SK-N-MC (cell line): ENCODE measurements around the gene FAM210B.

Experiments
- DNase-seq: peaks from one replicate; pipeline ENCODE4 v3.0.0-alpha.2; 2011; ENCODE audit warnings: low read depth, low spot score
- H3K27ac ChIP-seq: fragments of 200-600 bp; sonication (generic); 2 replicates; pipeline ENCODE4 v1.5.1; 2016; ENCODE audit warnings: mixed run types
- H3K36me3 ChIP-seq: fragments of 200-600 bp; sonication (generic); 2 replicates; pipeline ENCODE4 v1.6.1; 2017; ENCODE audit warnings: antibody characterized with exemption, low read length, mixed read lengths; ENCODE audit not compliant: insufficient read depth
- H3K4me3 ChIP-seq: fragments of 200-600 bp; sonication (generic); 2 replicates; pipeline ENCODE4 v1.5.1; 2016
- H3K9ac ChIP-seq: fragments of 200-600 bp; sonication (generic); 2 replicates; pipeline ENCODE4 v1.8.0; 2017; ENCODE audit warnings: mixed run types, mixed read lengths; ENCODE audit not compliant: insufficient read length
- H3K9me3 ChIP-seq: fragments of 200-600 bp; sonication (generic); 2 replicates; pipeline ENCODE4 v1.6.1; 2017; ENCODE audit warnings: low read depth, mild to moderate bottlenecking, antibody characterized with exemption, low read length, moderate library complexity, mixed read lengths
- EZH2 ChIP-seq: fragments of 200-600 bp; sonication (generic); IDR thresholded peaks from one replicate; pipeline ENCODE4 v1.6.1; 2017; ENCODE audit warnings: antibody characterized with exemption
- FOXP2 ChIP-seq: optimal IDR thresholded peaks from 2 replicates; pipeline ENCODE3; 2011; ENCODE audit warnings: mild to moderate bottlenecking, moderate library complexity; ENCODE audit not compliant: insufficient read depth; ENCODE audit errors: extremely low read length, control extremely low read depth
- POLR2AphosphoS5 ChIP-seq: IDR thresholded peaks from 2 replicates; pipeline ENCODE4 v1.6.1; 2012; ENCODE audit warnings: mild to moderate bottlenecking, low read depth, low read length, borderline replicate concordance

Gene FAM210B

GRCh38 chr20:56369179-56369578 lies 10.4 kb downstream of the FAM210B start:
- Histone ChIP-seq H3K9me3 (no peaks in the 10 kb centered on the region), H3K36me3 (peaks cover 47% of the 10 kb centered on the region), H3K4me3 (no peak overlapping the region), H3K27ac (no peak overlapping the region), H3K9ac (no peak overlapping the region)
- TF ChIP-seq EZH2 = no peak
- TF ChIP-seq FOXP2 = no peak
- no peak for TF ChIP-seq POLR2AphosphoS5
- no peak for DNase-seq

DNA sequence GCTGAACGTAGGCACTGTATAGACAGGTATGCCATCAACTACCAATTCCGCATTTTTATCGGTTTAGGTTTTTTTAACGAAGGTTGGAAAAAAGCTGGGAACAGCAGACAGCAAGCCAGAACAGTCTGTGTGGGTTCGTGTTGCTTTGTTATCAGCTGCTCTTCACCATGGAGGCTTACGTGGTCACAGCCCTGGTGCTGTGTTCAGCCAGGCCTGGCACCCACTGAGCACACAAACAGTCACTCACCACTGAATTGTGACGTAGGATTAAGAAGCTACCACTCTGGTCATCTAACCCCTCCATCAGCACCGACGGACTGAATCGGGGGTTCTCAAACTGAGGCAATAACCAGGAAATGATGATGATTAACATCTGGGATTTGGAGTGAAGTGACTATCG lies 13.2 kb downstream of the FAM210B start:
- Histone ChIP-seq H3K4me3 (no peak overlapping the region), H3K36me3 (peaks cover 74% of the 10 kb centered on the region), H3K9ac (no peak overlapping the region), H3K27ac (no peak overlapping the region), H3K9me3 (no peaks in the 10 kb centered on the region)
- TF ChIP-seq EZH2 = no peak
- no peak for TF ChIP-seq FOXP2
- no peak for TF ChIP-seq POLR2AphosphoS5
- no peak for DNase-seq

- Histone ChIP-seq H3K36me3 (peaks cover 81% of the 10 kb centered on the region), H3K9ac (no peak overlapping the region), H3K27ac (no peak overlapping the region), H3K4me3 (no peak overlapping the region), H3K9me3 (no peaks in the 10 kb centered on the region)
- TF ChIP-seq POLR2AphosphoS5 = no peak
- no peak for DNase-seq
Observed at GRCh38 chr20:56372850-56373249, 14.1 kb downstream of the FAM210B start.

GRCh38 chr20:56373942-56374341 lies 15.2 kb downstream of the FAM210B start:
- no peak for TF ChIP-seq EZH2
- TF ChIP-seq FOXP2 = no peak
- no peak for TF ChIP-seq POLR2AphosphoS5
- DNase-seq = no peak

GRCh38 chr20:56376331-56376730 lies 17.6 kb downstream of the FAM210B start:
- no peak for DNase-seq
- H3K4me3 ChIP-seq = no peak overlapping the region
- no peak overlapping the region for H3K9ac ChIP-seq
- H3K36me3 ChIP-seq = peaks cover 91% of the 10 kb centered on the region
- H3K9me3 ChIP-seq = no peaks in the 10 kb centered on the region
- TF ChIP-seq FOXP2 (no peak), POLR2AphosphoS5 (no peak), EZH2 (no peak)
- no peak overlapping the region for H3K27ac ChIP-seq

More at GRCh38 chr20:56373942-56374341, 15.2 kb downstream of the FAM210B start:
- H3K9ac ChIP-seq = no peak overlapping the region
- no peak overlapping the region for H3K4me3 ChIP-seq
- H3K9me3 ChIP-seq = no peaks in the 10 kb centered on the region
- no peak overlapping the region for H3K27ac ChIP-seq
- peaks cover 92% of the 10 kb centered on the region for H3K36me3 ChIP-seq

- Histone ChIP-seq H3K36me3 (peaks cover 90% of the 10 kb centered on the region), H3K9ac (no peak overlapping the region), H3K9me3 (no peaks in the 10 kb centered on the region), H3K27ac (no peak overlapping the region), H3K4me3 (no peak overlapping the region)
- no peak for TF ChIP-seq EZH2
- no peak for TF ChIP-seq FOXP2
- no peak for TF ChIP-seq POLR2AphosphoS5
- no peak for DNase-seq
Observed at GRCh38 chr20:56378386-56378785, 19.6 kb downstream of the FAM210B start.

- no peak for DNase-seq
- Histone ChIP-seq H3K9me3 (no peaks in the 10 kb centered on the region), H3K36me3 (peaks cover 91% of the 10 kb centered on the region), H3K27ac (no peak overlapping the region), H3K4me3 (no peak overlapping the region), H3K9ac (no peak overlapping the region)
- no peak for TF ChIP-seq POLR2AphosphoS5
- no peak for TF ChIP-seq EZH2
- no peak for TF ChIP-seq FOXP2
Observed at GRCh38 chr20:56380375-56380774, 21.6 kb downstream of the FAM210B start.

DNA sequence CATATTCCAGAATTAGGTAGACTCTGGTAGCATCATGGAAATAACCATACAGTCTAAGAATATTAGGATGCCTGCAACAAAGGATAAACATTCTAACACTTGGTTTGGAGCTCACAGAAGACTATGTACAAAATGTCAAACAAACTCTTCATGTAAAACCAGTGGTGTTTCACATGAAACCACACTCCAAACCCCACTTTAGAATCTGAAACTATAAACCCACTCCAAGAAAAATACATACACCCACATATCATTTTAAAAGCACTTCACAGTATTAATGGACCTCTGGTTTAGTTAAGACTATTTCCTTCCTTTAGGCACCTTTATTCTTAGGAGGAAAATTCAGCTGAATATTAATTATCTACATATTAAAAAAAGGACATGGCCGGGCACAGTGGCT lies 22.7 kb downstream of the FAM210B start:
- Histone ChIP-seq H3K9ac (no peak overlapping the region), H3K9me3 (no peaks in the 10 kb centered on the region), H3K36me3 (peaks cover 90% of the 10 kb centered on the region), H3K4me3 (no peak overlapping the region), H3K27ac (no peak overlapping the region)
- no peak for TF ChIP-seq POLR2AphosphoS5
- TF ChIP-seq EZH2 = no peak
- DNase-seq = no peak

DNA sequence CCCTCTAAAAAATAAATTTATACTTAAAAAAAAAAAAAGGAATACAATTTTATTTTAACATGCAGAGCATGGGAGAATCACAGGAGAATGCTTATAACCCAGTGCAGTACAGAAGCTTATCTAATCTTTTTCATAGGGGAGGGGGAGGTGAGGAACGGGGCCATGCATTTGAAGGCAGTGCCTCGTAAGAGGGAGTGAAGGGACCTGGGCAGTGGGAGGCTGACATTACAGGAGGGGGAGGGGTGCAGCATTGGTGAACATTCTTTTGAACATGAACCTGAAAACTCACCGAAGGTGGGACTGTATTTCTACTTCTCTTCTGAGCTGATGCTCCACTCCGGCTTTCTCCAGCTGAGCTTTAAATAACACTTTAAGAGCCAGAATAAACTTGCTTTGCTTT lies 23.9 kb downstream of the FAM210B start:
- no peak overlapping the region for H3K27ac ChIP-seq
- H3K9ac ChIP-seq = no peak overlapping the region
- peaks cover 90% of the 10 kb centered on the region for H3K36me3 ChIP-seq
- H3K4me3 ChIP-seq = no peak overlapping the region
- TF ChIP-seq FOXP2 = no peak
- TF ChIP-seq EZH2 = no peak
- no peak for TF ChIP-seq POLR2AphosphoS5
- H3K9me3 ChIP-seq = no peaks in the 10 kb centered on the region
- DNase-seq = no peak
